ENCODE results near the gene SPACA4.

The SPACA4 gene

GRCh38 chr19:48634424-48635262 lies 28.1 kb downstream of the SPACA4 start:
- POLR2A ChIA-PET, result interaction anchor here (0.5 to 6.7 kb wide), 5 partner anchors 10 to 86 kb away, joined by 3 to 88 read pairs (median 9); partner anchors contain the start of genes CA11, RPL18 and SPHK2
- CTCF ChIA-PET, result interaction anchor here (0.7 to 1.8 kb wide), 2 partner anchors 40 to 46 kb away, joined by 4 read pairs; no protein-coding TSS in a partner anchor
- TF ChIP-seq L3MBTL2 (conservative IDR thresholded peaks at IDR 0.05) (peak; percentile 51), SUZ12 (IDR thresholded peaks at IDR 0.05) (no peak), CTBP1 (IDR thresholded peaks at IDR 0.05; ENCODE audit: borderline replicate concordance) (no peak), LEF1 (IDR thresholded peaks at IDR 0.05; ENCODE audit: borderline replicate concordance) (no peak), TARDBP (IDR thresholded peaks at IDR 0.05) (no peak), PKNOX1 (IDR thresholded peaks at IDR 0.05) (no peak)
- DNase-seq (ENCODE audit: extremely low spot score), result peak; percentile 80

- CTCF ChIA-PET, result interaction anchor here (1.8 kb wide), 1 partner anchor 47 kb away, joined by 4 read pairs; no protein-coding TSS in a partner anchor
- POLR2A ChIA-PET, result interaction anchor here (2.3 to 6.7 kb wide), 3 partner anchors 12 to 17 kb away, joined by 12 to 88 read pairs (median 21); partner anchors contain the start of genes RPL18 and SPHK2
- peak; percentile 73 for DNase-seq (ENCODE audit: extremely low spot score)
- TF ChIP-seq FOXA1 (IDR thresholded peaks at IDR 0.05), result no peak
- no peak for TF ChIP-seq FOXM1 (IDR thresholded peaks at IDR 0.05; ENCODE audit: borderline replicate concordance)
- TF ChIP-seq PKNOX1 (IDR thresholded peaks at IDR 0.05), result no peak
- TF ChIP-seq SP1 (IDR thresholded peaks at IDR 0.05), result no peak
- no peak for TF ChIP-seq CTBP1 (IDR thresholded peaks at IDR 0.05; ENCODE audit: borderline replicate concordance)
- no peak for TF ChIP-seq ZNF384 (IDR thresholded peaks at IDR 0.05)
- TF ChIP-seq NFRKB (IDR thresholded peaks at IDR 0.05), result no peak
- no peak for TF ChIP-seq LEF1 (IDR thresholded peaks at IDR 0.05; ENCODE audit: borderline replicate concordance)
- TF ChIP-seq ELF4 (IDR thresholded peaks at IDR 0.05), result no peak
- TF ChIP-seq HDGF (IDR thresholded peaks at IDR 0.05; ENCODE audit: borderline replicate concordance), result no peak
- no peak for TF ChIP-seq SUZ12 (IDR thresholded peaks at IDR 0.05)
- no peak for TF ChIP-seq ARNT (IDR thresholded peaks at IDR 0.05)
- no peak for TF ChIP-seq BHLHE40 (IDR thresholded peaks at IDR 0.05; ENCODE audit: borderline replicate concordance)
Observed at GRCh38 chr19:48635263-48635965, 28.9 kb downstream of the SPACA4 start.

GRCh38 chr19:48635966-48636858 lies 29.7 kb downstream of the SPACA4 start:
- no peak for DNase-seq (ENCODE audit: extremely low spot score)
- CTCF ChIA-PET, result no interaction called here
- TF ChIP-seq ARNT (IDR thresholded peaks at IDR 0.05), result no peak
- no peak for TF ChIP-seq LEF1 (IDR thresholded peaks at IDR 0.05; ENCODE audit: borderline replicate concordance)
- POLR2A ChIA-PET, result interaction anchor here (1.8 to 2.3 kb wide), 2 partner anchors 10 to 17 kb away, joined by 7 to 12 read pairs; partner anchors contain the start of genes CA11, RPL18 and SPHK2

- ChIA-PET POLR2A (interaction anchor here (1.8 to 2.3 kb wide), 2 partner anchors 9 to 18 kb away, joined by 7 to 12 read pairs; partner anchors contain the start of genes CA11, RPL18 and SPHK2), CTCF (no interaction called here)
- DNase-seq (ENCODE audit: extremely low spot score), result no peak
- peak; percentile 78; the same call in 1 of the 2 replicates for TF ChIP-seq PKNOX1 (IDR thresholded peaks at IDR 0.05)
- TF ChIP-seq ARNT (IDR thresholded peaks at IDR 0.05), result no peak
Observed at GRCh38 chr19:48636859-48637448, 30.4 kb downstream of the SPACA4 start, which contains the start of gene DBP. TSS of gene DBP (minus strand) at chr19:48637379. CDS start at chr19:48636994, 385 bp downstream.

GRCh38 chr19:48637449-48637947 lies 31.0 kb downstream of the SPACA4 start:
- POLR2A ChIA-PET, result interaction anchor here (1.8 to 2.3 kb wide), 2 partner anchors 8 to 18 kb away, joined by 7 to 12 read pairs; partner anchors contain the start of genes CA11, RPL18 and SPHK2
- TF ChIP-seq HDGF (IDR thresholded peaks at IDR 0.05; ENCODE audit: borderline replicate concordance) (peak; percentile 72; the same call in 1 of the 2 replicates), L3MBTL2 (conservative IDR thresholded peaks at IDR 0.05) (peak; percentile 100), FOXK2 (IDR thresholded peaks at IDR 0.05) (no peak), FOXM1 (IDR thresholded peaks at IDR 0.05; ENCODE audit: borderline replicate concordance) (0 out of 2 replicates have a peak, but pooled peaks have one; percentile 21)
- peak; percentile 84 for DNase-seq (ENCODE audit: extremely low spot score)
- CTCF ChIA-PET, result no interaction called here

Data from HEK293T (cell line).